Keratinocyte (primary cell): ENCODE data around the gene ITSN1. TPM values are rescaled to one million over a fixed set of nuclear protein-coding genes. Genes with fewer than 3 reads are reported as not detected.

Experiments
- DNase-seq: peaks from one replicate; pipeline ENCODE4 v3.0.0-alpha.2; 2011; ENCODE audit warnings: low read depth, missing footprints, low spot score
- FAIRE-seq: peaks from 2 replicates; lab custom pipeline; 2011; peaks lifted over from hg19 to GRCh38; lab: Jason Lieb, UNC
- H2AFZ ChIP-seq: 2 replicates; pipeline ENCODE4 v1.6.0; 2012; ENCODE audit warnings: low read length, control low read depth, inconsistent platforms; ENCODE audit not compliant: control insufficient read depth
- H3K27ac ChIP-seq: 2 replicates; pipeline ENCODE4 v1.5.1; 2011; ENCODE audit warnings: low read length; ENCODE audit not compliant: control insufficient read depth, insufficient read depth
- H3K27me3 ChIP-seq: 3 replicates; pipeline ENCODE4 v1.6.0; 2011; ENCODE audit warnings: low read length; ENCODE audit not compliant: control insufficient read depth, insufficient read depth; ENCODE audit errors: extremely low read depth
- H3K36me3 ChIP-seq, 2 experiments: 2 replicates in 1 of 2; 3 replicates in 1 of 2; pipeline ENCODE4 v1.5.1; 2011; ENCODE audit warnings: low read length in 2 of 2, mild to moderate bottlenecking in 1 of 2; ENCODE audit not compliant: control insufficient read depth in 2 of 2, insufficient read depth in 2 of 2; ENCODE audit errors: extremely low read depth in 1 of 2
- H3K4me1 ChIP-seq: 3 replicates; pipeline ENCODE4 v1.5.1; 2011; ENCODE audit warnings: low read length; ENCODE audit not compliant: control insufficient read depth, insufficient read depth; ENCODE audit errors: extremely low read depth
- H3K4me2 ChIP-seq: 3 replicates; pipeline ENCODE4 v1.6.0; 2011; ENCODE audit warnings: low read depth, low read length; ENCODE audit not compliant: control insufficient read depth, insufficient read depth; ENCODE audit errors: extremely low read depth
- H3K4me3 ChIP-seq, 3 experiments: fragments of 200-600 bp in 1 of 3; sonication (generic) in 1 of 3; 2 replicates in 2 of 3; 3 replicates in 1 of 3; pipeline ENCODE4 v1.5.1; 2011 to 2016; ENCODE audit warnings: low read length in 3 of 3, mild to moderate bottlenecking in 3 of 3, control low read depth in 2 of 3, inconsistent platforms in 1 of 3, low read depth in 1 of 3, mixed read lengths in 1 of 3, mixed run types in 1 of 3, moderate library complexity in 1 of 3; ENCODE audit not compliant: control insufficient read depth in 2 of 3, insufficient read depth in 2 of 3; ENCODE audit errors: extremely low read depth in 1 of 3
- H3K79me2 ChIP-seq: 2 replicates; pipeline ENCODE4 v1.6.0; 2012; ENCODE audit warnings: low read length; ENCODE audit not compliant: control insufficient read depth, insufficient read depth
- H3K9ac ChIP-seq: 3 replicates; pipeline ENCODE4 v1.6.0; 2011; ENCODE audit warnings: low read length; ENCODE audit not compliant: control insufficient read depth, insufficient read depth; ENCODE audit errors: extremely low read depth
- H3K9me1 ChIP-seq: 3 replicates; pipeline ENCODE4 v1.6.0; 2011; ENCODE audit warnings: low read length; ENCODE audit not compliant: control insufficient read depth, insufficient read depth; ENCODE audit errors: extremely low read depth
- H3K9me3 ChIP-seq: 2 replicates; pipeline ENCODE4 v1.5.1; 2012; ENCODE audit warnings: low read depth, low read length; ENCODE audit not compliant: control insufficient read depth
- H4K20me1 ChIP-seq: 3 replicates; pipeline ENCODE4 v1.6.0; 2011; ENCODE audit warnings: low read length; ENCODE audit not compliant: control insufficient read depth, insufficient read depth; ENCODE audit errors: extremely low read depth
- CTCF ChIP-seq, 3 experiments: IDR thresholded peaks in 1 of 3; conservative IDR thresholded peaks in 1 of 3; optimal IDR thresholded peaks in 1 of 3; 2 replicates in 2 of 3; 3 replicates in 1 of 3; pipeline versions ENCODE3 to v1.5.1; 2011; ENCODE audit warnings: low read length in 3 of 3, mild to moderate bottlenecking in 3 of 3, moderate library complexity in 2 of 3, control low read depth in 1 of 3, inconsistent platforms in 1 of 3; ENCODE audit not compliant: insufficient read depth in 2 of 3; ENCODE audit errors: extremely low read depth in 1 of 3
- EZH2 ChIP-seq: IDR thresholded peaks from one replicate; pipeline ENCODE4 v1.6.1; 2012; ENCODE audit warnings: inconsistent platforms, mild to moderate bottlenecking, low read length, moderate library complexity
- dilution Hi-C: fragments of 300-500 bp; cut with MboI; formaldehyde crosslinking; loops from one replicate; pipeline ENCODE4 v1.7.0; 2020; ENCODE audit warnings: low sequenced_read_pairs; ENCODE audit not compliant: extremely low pct_ligation_motif_present
- polyA plus RNA-seq, 5 experiments: library from polyadenylated mRNA; depleted of rRNA in 3 of 5; stranded (reverse) in 3 of 5; stranded (forward) in 1 of 5; unstranded in 1 of 5; fragments of >200 nt; gene quantifications; 1 replicate in 1 of 5; 2 replicates in 3 of 5; 3 replicates in 1 of 5; pipeline versions ENCODE4 v1.2.1 to v1.2.3, GENCODE V29; 2011 to 2012; ENCODE audit warnings: missing spikeins in 2 of 5, low read depth in 1 of 5, low replicate concordance in 1 of 5

Gene ITSN1
- polyA plus RNA-seq, 1 donor (not counting 4 experiments of a cell fraction or from before 2014, with no cell fraction given): 34.3 TPM

- H3K79me2 ChIP-seq: no peaks in the 10 kb centered on the region
- peaks cover 8 to 12% of the 10 kb centered on the region in 2 experiments for H3K36me3 ChIP-seq
- H3K27me3 ChIP-seq: no peaks in the 10 kb centered on the region
- H4K20me1 ChIP-seq: no peaks in the 10 kb centered on the region
- H3K4me3 ChIP-seq: peak overlapping the region in 1 of 3 experiments; percentile 29
- no peak for DNase-seq
- dilution Hi-C loops: no loop called here
- peak overlapping the region; percentile 83 for H3K27ac ChIP-seq
- H3K9me1 ChIP-seq: peaks cover 4% of the 10 kb centered on the region
- peak overlapping the region; percentile 57 for H3K9ac ChIP-seq
- H3K9me3 ChIP-seq: no peaks in the 10 kb centered on the region
- no peak overlapping the region for H2AFZ ChIP-seq
- H3K4me2 ChIP-seq: peak overlapping the region; percentile 71
- TF ChIP-seq CTCF (optimal IDR thresholded peaks at IDR 0.05 in 1 of 3, IDR thresholded peaks at IDR 0.05 in 1 of 3, conservative IDR thresholded peaks at IDR 0.05 in 1 of 3; ENCODE audit: extremely low read depth in 1 of 3, insufficient read depth in 2 of 3, low read length in 3 of 3) (no peak), EZH2 (no peak)
- H3K4me1 ChIP-seq: peaks cover 21% of the 10 kb centered on the region
- peak; percentile 26 for FAIRE-seq
Measured at GRCh38 chr21:33802481-33802880, 160.2 kb downstream of the ITSN1 start.

GRCh38 chr21:33808715-33809367, 166.5 kb downstream of the ITSN1 start:
- H3K27ac ChIP-seq: no peak overlapping the region
- no peaks in the 10 kb centered on the region for H3K9me1 ChIP-seq
- H3K36me3 ChIP-seq: peaks cover 1 to 2% of the 10 kb centered on the region in 2 experiments
- no peak overlapping the region for H2AFZ ChIP-seq
- dilution Hi-C loops: no loop called here
- no peak overlapping the region for H3K4me2 ChIP-seq
- H3K79me2 ChIP-seq: no peaks in the 10 kb centered on the region
- FAIRE-seq: no peak
- no peaks in the 10 kb centered on the region for H3K27me3 ChIP-seq
- no peaks in the 10 kb centered on the region for H3K4me1 ChIP-seq
- H4K20me1 ChIP-seq: no peaks in the 10 kb centered on the region
- H3K4me3 ChIP-seq: no peak overlapping the region
- H3K9me3 ChIP-seq: no peaks in the 10 kb centered on the region
- TF ChIP-seq CTCF (optimal IDR thresholded peaks at IDR 0.05 in 1 of 3, IDR thresholded peaks at IDR 0.05 in 1 of 3, conservative IDR thresholded peaks at IDR 0.05 in 1 of 3; ENCODE audit: extremely low read depth in 1 of 3, insufficient read depth in 2 of 3, low read length in 3 of 3): no peak
- no peak for TF ChIP-seq EZH2
- H3K9ac ChIP-seq: no peak overlapping the region
- no peak for DNase-seq
